GM12874 (cell line): ENCODE data around the gene MAP3K13.

Source experiments
- CTCF ChIP-seq: IDR thresholded peaks from 2 replicates; pipeline ENCODE4 v1.5.1; 2011; ENCODE audit warnings: low read depth, mild to moderate bottlenecking, control low read depth, low read length, moderate library complexity; ENCODE audit not compliant: insufficient read depth

Gene MAP3K13

GRCh38 chr3:185528532-185528931 lies 165.6 kb downstream of the MAP3K13 start:
- TF ChIP-seq CTCF = no peak

GRCh38 chr3:185530856-185531255 lies 167.9 kb downstream of the MAP3K13 start:
- no peak for TF ChIP-seq CTCF

- no peak for TF ChIP-seq CTCF
Observed at GRCh38 chr3:185532901-185533300, 170.0 kb downstream of the MAP3K13 start.

- TF ChIP-seq CTCF = no peak
Observed at GRCh38 chr3:185534511-185534910, 171.6 kb downstream of the MAP3K13 start.

GRCh38 chr3:185537369-185537970 lies 174.5 kb downstream of the MAP3K13 start:
- TF ChIP-seq CTCF = no peak
